Activated CD4-positive, alpha-beta T cell treated with anti-CD3 and anti-CD28 coated beads, Interleukin-2, amount 10 ng/mL, durations not matched to agents 7 days and 5 days (primary cell): Measurements from ENCODE around the gene MAP2K5. TPM values are rescaled to one million over a fixed set of nuclear protein-coding genes. Genes with fewer than 3 reads are reported as not detected.

Experiments
- total RNA-seq, 2 experiments: library from RNA; stranded (reverse); gene quantifications; one replicate each; pipeline ENCODE4 v1.2.3, GENCODE V29; 2021

MAP2K5 gene
- total RNA-seq, 2 experiments from 2014 or later: 25.9 to 26.3 TPM

Other genes with a start within 250 kb of the MAP2K5 start
- 1 to 10 TPM; 4.2 TPM for gene C15orf61, start 21.6 kb upstream of the MAP2K5 start, total RNA-seq